SJCRH30 (cell line): ENCODE results near the gene UBE2J1. TPM values are rescaled to one million over a fixed set of nuclear protein-coding genes. Genes with fewer than 3 reads are reported as not detected.

ENCODE experiments used
- DNase-seq, 2 experiments: peaks; one replicate each; pipeline ENCODE4 v3.0.0-alpha.2; 2015 to 2020
- H3K27ac ChIP-seq: fragments of 250-450 bp; sonication (Bioruptor Pico); 2 replicates; pipeline ENCODE4 v1.5.1; 2020; ENCODE audit warnings: mild to moderate bottlenecking, moderate library complexity
- H3K27me3 ChIP-seq: fragments of 250-450 bp; sonication (Bioruptor Pico); 2 replicates; pipeline ENCODE4 v1.5.1; 2020; ENCODE audit warnings: mild to moderate bottlenecking, moderate library complexity
- H3K36me3 ChIP-seq: fragments of 250-450 bp; sonication (Bioruptor Pico); 2 replicates; pipeline ENCODE4 v1.5.1; 2020; ENCODE audit warnings: mild to moderate bottlenecking, moderate library complexity
- H3K4me1 ChIP-seq: fragments of 250-450 bp; sonication (Bioruptor Pico); 2 replicates; pipeline ENCODE4 v1.5.1; 2020; ENCODE audit warnings: mild to moderate bottlenecking, moderate library complexity
- H3K4me3 ChIP-seq: fragments of 250-450 bp; sonication (Bioruptor Pico); 2 replicates; pipeline ENCODE4 v1.5.1; 2020; ENCODE audit warnings: mild to moderate bottlenecking, moderate library complexity
- H3K9me3 ChIP-seq: fragments of 250-450 bp; sonication (Bioruptor Pico); replicated peaks from 2 replicates; pipeline ENCODE4 v1.5.1; 2020; ENCODE audit warnings: mild to moderate bottlenecking, moderate library complexity
- total RNA-seq: library from RNA; depleted of rRNA; stranded (reverse); fragments of >200 nt; shearing (Covaris generic); gene quantifications from 2 replicates; pipeline ENCODE4 v1.2.3, GENCODE V29; 2014

Gene UBE2J1
- total RNA-seq, 1 experiment from 2014 or later: 54.5 TPM

DNA sequence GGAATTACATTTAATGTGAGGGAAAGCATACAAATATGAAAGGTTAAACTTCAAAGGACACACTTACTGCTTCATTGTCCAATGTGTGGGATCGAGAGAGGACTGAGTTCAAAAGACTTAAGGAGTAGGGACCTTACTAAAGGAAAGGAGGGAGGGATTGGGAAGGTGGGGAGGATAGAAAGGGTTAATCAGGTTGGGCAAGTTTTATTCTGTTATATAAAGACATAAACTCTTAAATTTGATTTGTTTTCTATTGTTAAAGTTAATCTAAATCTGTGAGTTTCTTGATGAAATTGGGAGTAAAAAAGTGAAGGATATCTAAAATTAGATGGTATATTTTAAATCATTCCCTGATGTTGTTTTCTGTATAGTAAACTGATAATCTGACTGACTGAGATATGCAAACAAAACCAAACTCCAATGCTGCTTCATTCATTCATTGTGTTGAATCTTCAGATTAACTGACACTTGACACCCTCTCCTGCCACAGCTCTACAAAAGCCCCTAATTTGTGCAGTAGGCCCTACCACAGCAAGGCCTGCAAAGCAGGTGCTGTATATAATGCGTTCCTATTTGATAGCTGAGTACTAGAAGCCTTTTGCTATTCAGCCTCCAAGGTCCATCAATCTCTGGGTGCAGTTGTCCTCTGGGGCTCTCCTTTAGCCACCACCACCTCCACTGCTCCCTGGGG lies 1.3 kb upstream of the UBE2J1 start:
- H3K27ac ChIP-seq: no peak overlapping the region
- no peaks in the 10 kb centered on the region for H3K9me3 ChIP-seq
- H3K4me1 ChIP-seq: peaks cover 7% of the 10 kb centered on the region
- H3K4me3 ChIP-seq: no peak overlapping the region
- no peaks in the 10 kb centered on the region for H3K27me3 ChIP-seq
- no peaks in the 10 kb centered on the region for H3K36me3 ChIP-seq
- peak in 1 of 2 experiments; percentile 55 for DNase-seq

DNA sequence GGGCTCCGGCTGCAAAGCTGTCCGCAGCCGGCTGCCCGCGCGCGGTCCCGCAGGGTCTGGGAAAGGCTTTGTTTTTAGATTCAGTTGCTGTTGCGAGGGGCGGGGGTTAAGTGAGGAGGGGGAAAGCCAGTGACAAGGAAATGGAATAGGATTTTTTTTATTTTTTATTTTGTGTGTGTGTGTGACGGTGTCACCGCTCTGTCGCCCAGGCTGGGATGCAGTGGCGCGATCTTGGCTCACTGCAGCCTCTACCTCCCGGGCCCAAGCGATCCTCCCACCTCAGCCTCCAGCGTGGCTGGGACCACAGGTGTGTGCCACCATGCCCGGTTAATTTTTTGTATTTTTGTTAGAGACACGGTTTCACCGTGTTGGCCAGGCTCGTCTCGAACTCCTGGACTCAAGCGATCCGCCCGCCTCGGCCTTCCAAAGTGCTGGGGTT lies 615 bp upstream of the UBE2J1 start:
- Histone ChIP-seq H3K36me3 (no peaks in the 10 kb centered on the region), H3K27me3 (no peaks in the 10 kb centered on the region), H3K4me3 (peak overlapping the region; percentile 92), H3K27ac (peak overlapping the region; percentile 94), H3K9me3 (no peaks in the 10 kb centered on the region), H3K4me1 (peaks cover 7% of the 10 kb centered on the region)
- no peak for DNase-seq

DNA sequence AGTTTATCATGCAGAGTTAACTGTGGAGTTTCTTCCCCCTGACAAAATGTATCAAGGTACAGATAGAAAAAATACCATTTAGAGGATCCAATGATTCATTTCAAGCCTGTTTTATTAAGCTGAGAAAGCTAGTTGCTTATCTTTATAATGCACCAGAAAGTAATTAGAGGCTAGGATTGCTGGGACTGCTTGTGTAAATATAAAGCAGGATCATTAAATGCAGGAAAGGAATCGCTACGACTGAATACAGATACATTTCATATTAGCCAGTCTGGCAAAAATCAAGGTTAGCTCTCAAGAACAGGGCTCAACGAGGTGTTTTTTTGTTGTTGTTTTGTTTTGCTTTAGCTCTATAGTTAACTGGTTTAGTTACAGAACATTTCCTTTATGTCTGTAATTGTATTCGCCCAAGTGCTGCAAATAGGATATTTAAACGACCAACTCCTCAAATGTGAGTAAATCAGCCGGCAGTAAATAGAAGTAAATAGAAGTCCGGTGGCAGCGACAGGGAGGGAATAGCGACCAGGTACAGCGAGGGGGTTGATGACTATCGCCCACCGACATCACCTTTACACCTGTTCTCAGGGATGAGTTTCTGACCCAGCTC lies 748 bp downstream of the UBE2J1 start:
- peak overlapping the region; percentile 92 for H3K4me3 ChIP-seq
- peaks cover 7% of the 10 kb centered on the region for H3K4me1 ChIP-seq
- no peaks in the 10 kb centered on the region for H3K36me3 ChIP-seq
- DNase-seq: no peak
- no peaks in the 10 kb centered on the region for H3K27me3 ChIP-seq
- no peaks in the 10 kb centered on the region for H3K9me3 ChIP-seq
- H3K27ac ChIP-seq: peak overlapping the region; percentile 94

DNA sequence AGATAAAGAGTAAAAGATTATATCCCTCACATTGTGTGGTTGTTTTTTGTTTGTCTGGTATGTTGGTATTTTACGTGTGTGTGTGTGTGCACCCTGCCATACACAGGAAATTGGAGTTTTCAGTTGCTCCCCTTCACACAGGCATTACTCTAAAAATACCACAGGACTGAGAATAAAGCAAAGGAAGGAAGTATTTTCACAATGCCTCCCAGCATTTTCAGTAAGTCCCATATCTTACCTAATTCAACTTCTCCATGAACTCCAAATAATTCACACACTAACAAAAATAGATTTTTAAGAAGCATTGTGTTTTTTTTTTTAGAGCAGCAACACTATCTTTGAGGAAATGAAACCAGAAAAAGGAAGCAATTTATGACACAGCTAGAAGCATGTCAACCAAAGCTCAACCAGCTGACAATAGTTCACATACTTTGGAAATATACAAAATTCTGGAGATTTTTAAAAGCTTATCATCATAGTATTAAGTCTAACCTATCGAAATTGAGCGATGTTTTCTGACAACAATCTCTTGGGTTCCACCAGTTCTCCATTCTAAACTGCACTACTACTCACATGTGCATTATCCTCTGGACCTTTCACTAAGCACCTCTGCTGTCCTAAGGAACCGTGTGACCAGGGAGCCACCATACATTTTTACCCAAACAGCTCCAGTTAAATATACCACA lies 2.1 kb downstream of the UBE2J1 start:
- Histone ChIP-seq H3K9me3 (no peaks in the 10 kb centered on the region), H3K27ac (no peak overlapping the region), H3K36me3 (no peaks in the 10 kb centered on the region), H3K4me3 (no peak overlapping the region), H3K27me3 (no peaks in the 10 kb centered on the region), H3K4me1 (peaks cover 7% of the 10 kb centered on the region)
- no peak for DNase-seq

DNA sequence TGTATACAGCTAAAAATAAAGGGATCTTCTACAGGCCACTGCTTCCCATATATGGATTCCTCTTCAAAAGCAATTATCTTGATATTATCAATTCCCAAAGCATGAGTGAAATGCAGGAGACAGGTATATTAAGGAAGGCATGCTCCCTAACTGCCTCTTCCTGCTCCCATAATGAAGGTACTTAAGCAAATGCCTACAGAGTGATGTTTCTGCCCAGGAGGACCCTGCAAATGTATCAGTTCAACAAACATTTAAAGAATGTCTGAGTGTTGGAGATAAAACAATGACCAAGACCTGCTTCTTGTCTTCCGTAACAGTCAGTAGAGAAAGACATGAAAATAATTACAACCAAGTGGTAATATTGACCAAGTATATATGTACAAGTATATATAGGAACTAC lies 4.2 kb downstream of the UBE2J1 start:
- Histone ChIP-seq H3K36me3 (no peaks in the 10 kb centered on the region), H3K27me3 (no peaks in the 10 kb centered on the region), H3K9me3 (no peaks in the 10 kb centered on the region), H3K4me1 (no peaks in the 10 kb centered on the region; the same call in 1 of the 2 replicates), H3K27ac (no peak overlapping the region), H3K4me3 (no peak overlapping the region)
- no peak for DNase-seq

DNA sequence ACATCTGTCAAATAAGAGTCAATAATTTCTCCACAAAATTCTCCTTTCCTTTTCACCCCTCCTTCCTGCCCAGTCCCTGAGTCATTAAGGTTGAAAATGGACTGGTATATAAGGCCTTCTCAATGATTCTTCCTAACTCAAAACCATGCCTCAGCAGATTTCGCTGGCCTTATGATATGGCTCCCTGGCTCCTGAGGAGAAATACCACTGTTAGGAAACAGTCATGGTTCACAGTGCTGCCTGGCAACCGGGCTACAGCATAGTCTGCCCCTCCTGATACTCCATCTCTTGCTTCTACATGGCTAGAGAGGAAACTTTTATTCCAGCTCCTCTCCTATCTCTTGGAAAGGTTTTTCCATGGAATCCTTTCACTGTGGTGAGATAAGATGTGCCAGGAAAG lies 4.7 kb downstream of the UBE2J1 start:
- no peak overlapping the region for H3K4me3 ChIP-seq
- no peaks in the 10 kb centered on the region for H3K4me1 ChIP-seq
- no peaks in the 10 kb centered on the region for H3K9me3 ChIP-seq
- no peaks in the 10 kb centered on the region for H3K27me3 ChIP-seq
- H3K36me3 ChIP-seq: no peaks in the 10 kb centered on the region
- no peak for DNase-seq
- no peak overlapping the region for H3K27ac ChIP-seq

DNA sequence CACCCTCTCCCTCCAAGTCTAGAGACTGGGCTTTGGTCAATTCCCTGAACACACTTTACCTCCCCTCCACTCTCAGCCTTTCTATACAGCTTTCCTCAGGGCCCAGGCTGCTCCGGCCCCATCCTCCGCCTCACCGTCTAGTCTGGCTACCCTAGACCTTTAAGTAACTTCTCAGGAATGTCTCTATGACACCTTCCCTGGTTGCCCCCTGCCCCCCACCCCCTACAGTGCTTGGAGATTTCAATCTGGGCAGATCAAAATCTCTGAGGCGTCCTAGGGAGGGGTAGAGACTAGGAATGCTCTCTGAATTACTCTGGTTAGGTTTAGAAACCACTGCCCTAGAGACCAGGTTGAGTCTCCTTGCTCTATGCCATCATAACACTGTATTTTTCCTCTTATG lies 6.1 kb downstream of the UBE2J1 start:
- H3K27me3 ChIP-seq: no peaks in the 10 kb centered on the region
- no peak overlapping the region for H3K4me3 ChIP-seq
- H3K36me3 ChIP-seq: peaks cover 10% of the 10 kb centered on the region
- no peak for DNase-seq
- no peak overlapping the region for H3K27ac ChIP-seq
- H3K9me3 ChIP-seq: no peaks in the 10 kb centered on the region
- H3K4me1 ChIP-seq: no peaks in the 10 kb centered on the region

DNA sequence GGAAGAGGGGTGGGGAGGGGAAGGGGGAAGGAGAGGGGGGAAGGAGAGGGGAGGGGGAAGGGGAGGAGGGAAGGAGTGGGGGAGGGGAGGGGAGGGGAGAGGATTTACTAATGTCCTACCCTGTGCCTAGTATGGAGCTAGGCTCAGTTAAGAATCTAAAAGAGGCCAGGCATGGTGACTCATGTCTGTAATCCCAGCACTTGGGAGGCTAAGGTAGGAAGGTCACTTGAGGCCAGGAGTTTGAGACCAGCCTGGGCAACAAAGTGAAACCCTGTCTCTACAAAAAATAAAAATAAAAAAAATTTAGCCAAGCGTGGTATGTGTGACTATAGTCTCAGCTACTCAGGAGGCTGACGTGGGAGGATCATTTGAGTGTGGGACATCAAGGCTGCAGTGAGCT lies 13.0 kb downstream of the UBE2J1 start:
- H3K9me3 ChIP-seq: no peaks in the 10 kb centered on the region
- no peak overlapping the region for H3K27ac ChIP-seq
- no peak for DNase-seq
- no peaks in the 10 kb centered on the region for H3K27me3 ChIP-seq
- H3K36me3 ChIP-seq: peaks cover 53% of the 10 kb centered on the region
- H3K4me1 ChIP-seq: no peaks in the 10 kb centered on the region
- H3K4me3 ChIP-seq: no peak overlapping the region

DNA sequence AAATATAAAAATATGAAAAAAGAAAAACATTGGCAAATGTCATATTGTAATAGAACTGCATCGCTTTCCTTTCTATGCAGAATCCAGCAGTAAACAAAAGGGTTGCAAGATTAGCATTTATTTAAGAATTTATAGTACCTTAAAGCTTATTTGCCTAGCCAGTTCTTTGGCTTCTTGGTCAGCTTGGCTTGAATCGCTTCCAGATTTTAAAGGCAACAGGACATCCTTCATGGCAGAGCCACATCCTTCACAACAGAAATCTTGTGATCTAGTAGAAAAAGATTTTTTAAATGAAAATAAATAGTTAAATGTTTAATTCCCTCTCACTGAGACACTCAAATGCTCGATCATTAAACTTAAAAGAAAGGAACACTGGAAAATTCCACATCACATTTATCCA lies 17.4 kb downstream of the UBE2J1 start:
- no peak for DNase-seq
- Histone ChIP-seq H3K27ac (no peak overlapping the region), H3K4me3 (no peak overlapping the region), H3K9me3 (no peaks in the 10 kb centered on the region), H3K4me1 (no peaks in the 10 kb centered on the region), H3K27me3 (no peaks in the 10 kb centered on the region), H3K36me3 (peaks cover 66% of the 10 kb centered on the region)

DNA sequence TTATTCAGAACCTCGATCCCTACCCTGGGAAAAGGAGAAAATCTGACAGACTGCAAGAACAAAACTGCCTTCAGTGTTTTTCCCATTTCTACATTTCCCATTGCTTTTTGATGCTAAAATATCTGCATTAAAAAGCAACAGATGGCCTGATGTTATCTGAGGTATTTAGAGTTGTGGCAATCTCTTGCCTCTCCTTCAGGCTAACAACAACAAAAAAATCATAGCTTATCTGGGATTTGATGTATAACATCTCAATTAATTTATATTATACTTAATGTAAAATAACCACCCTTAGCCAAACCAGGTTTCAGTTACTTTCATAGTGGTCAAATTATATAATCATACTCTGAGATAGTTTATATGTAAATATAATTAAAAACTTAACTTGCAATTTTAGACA lies 21.6 kb downstream of the UBE2J1 start:
- H3K4me3 ChIP-seq: no peak overlapping the region
- H3K4me1 ChIP-seq: no peaks in the 10 kb centered on the region
- H3K36me3 ChIP-seq: peaks cover 73% of the 10 kb centered on the region
- DNase-seq: no peak
- no peaks in the 10 kb centered on the region for H3K27me3 ChIP-seq
- no peak overlapping the region for H3K27ac ChIP-seq
- no peaks in the 10 kb centered on the region for H3K9me3 ChIP-seq

DNA sequence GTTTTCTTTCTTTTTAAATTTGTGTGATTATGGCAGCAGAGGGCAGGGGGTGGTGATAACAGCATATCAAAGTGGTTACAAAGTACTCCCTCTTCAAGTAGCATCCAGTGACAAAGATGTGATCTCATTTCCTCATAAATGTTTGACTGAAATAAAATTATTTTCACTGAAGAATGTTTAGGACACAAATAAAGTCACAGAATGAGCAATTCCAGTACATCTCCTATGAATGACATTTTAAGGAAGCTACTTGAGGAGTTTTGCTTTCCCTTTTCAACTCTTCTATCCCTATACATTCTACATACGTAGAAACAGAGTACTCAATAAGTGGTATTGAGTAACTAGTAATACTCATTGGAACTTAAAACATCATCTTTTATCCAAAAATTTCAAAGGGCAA lies 23.5 kb downstream of the UBE2J1 start:
- H3K4me3 ChIP-seq: no peak overlapping the region
- H3K27me3 ChIP-seq: no peaks in the 10 kb centered on the region
- no peak overlapping the region for H3K27ac ChIP-seq
- peaks cover 57% of the 10 kb centered on the region for H3K36me3 ChIP-seq
- H3K9me3 ChIP-seq: no peaks in the 10 kb centered on the region
- H3K4me1 ChIP-seq: no peaks in the 10 kb centered on the region
- DNase-seq: no peak

DNA sequence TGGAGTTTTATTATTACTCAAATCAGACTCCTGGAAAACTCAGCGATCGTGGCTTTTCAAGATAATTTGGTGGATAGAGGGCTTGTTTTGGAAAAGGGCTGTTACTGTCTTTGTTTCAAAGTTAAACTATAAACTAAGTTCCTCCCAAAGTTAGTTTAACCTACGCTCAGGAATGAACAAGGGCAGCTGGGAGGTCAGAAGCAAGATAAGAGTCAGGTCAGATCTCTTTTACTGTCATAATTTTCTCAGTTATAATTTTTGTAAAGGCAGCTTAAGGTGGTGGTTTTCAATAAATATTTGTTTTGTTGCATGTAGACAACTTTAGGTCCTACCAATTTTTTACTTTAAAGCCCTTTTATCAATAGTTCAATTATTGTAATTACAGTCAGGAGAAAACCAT lies 28.2 kb downstream of the UBE2J1 start:
- Histone ChIP-seq H3K27me3 (no peaks in the 10 kb centered on the region), H3K27ac (no peak overlapping the region), H3K4me1 (no peaks in the 10 kb centered on the region), H3K4me3 (no peak overlapping the region), H3K36me3 (peaks cover 20% of the 10 kb centered on the region), H3K9me3 (peaks cover 10% of the 10 kb centered on the region)
- DNase-seq: no peak

DNA sequence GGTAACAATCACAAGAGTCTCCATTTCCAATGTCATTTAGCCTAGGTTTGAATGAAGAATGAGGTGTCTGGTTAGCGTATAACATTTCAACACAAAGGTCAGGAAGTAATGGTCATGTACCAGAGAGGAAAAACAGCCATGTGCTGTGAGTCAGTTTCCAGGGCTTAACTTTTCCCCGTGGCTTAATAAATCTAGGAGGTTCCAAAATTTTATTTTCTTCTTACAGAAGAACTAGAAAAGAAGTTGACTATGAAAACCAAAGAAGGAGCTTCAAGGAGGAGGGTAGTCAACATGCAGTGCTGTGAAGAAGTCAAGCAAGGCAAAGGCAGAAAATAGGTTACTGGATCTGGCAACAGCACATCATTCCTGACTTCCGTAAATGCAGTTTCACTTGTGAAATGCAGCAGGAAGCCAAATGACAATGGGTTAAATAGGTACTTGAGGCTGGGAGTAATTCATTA lies 29.0 kb downstream of the UBE2J1 start:
- Histone ChIP-seq H3K9me3 (peaks cover 12% of the 10 kb centered on the region), H3K4me3 (no peak overlapping the region), H3K36me3 (peaks cover 13% of the 10 kb centered on the region), H3K27ac (no peak overlapping the region), H3K27me3 (no peaks in the 10 kb centered on the region), H3K4me1 (no peaks in the 10 kb centered on the region)
- no peak for DNase-seq

DNA sequence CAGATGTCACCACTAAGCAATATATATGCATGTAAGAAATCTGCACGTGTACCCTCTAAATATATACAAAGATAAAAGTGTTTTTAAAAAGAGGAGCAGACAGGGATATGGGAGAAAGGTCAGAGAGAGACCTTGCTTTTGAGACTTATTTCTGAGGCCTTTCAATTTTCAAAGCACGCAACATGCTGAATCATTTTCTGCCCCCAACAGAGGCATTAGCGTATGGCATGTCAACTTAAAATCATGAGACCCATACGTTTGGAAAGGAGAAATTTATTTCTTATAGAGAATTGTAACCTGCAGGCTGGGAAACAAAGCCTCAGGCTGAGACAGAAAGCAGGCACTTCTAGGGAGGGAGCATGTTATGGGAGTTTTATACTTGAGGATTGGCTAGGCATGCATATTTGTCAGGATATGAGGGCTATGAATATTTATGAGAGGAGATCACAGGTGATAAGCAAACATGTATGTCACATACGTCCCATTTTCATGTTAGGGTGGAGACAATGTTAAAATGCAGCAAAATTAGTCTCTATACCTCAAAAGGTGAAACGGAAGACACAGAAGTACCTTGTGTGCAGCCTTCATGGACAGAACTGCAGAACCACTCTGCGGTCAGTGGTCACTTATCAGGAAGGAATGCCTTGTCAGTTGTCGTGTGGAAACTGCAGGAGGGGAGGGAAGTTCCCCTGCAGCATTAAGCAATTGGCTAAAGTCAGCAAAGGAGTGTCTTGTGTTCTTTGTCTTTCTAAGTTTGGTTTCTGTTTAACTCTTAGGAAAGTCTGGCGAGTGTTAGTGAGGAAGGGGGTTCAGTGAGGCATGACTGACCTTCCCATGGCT lies 31.2 kb downstream of the UBE2J1 start:
- H3K27me3 ChIP-seq: no peaks in the 10 kb centered on the region
- DNase-seq: no peak
- no peak overlapping the region for H3K27ac ChIP-seq
- peaks cover 12% of the 10 kb centered on the region for H3K9me3 ChIP-seq
- no peaks in the 10 kb centered on the region for H3K36me3 ChIP-seq
- no peaks in the 10 kb centered on the region for H3K4me1 ChIP-seq
- H3K4me3 ChIP-seq: no peak overlapping the region
